Karpas-422 (cell line): ENCODE measurements around the gene PRLH. TPM values are rescaled to one million over a fixed set of nuclear protein-coding genes. Genes with fewer than 3 reads are reported as not detected.

Experiments
- DNase-seq: peaks from one replicate; pipeline ENCODE4 v3.0.0-alpha.2; 2015
- H2AFZ ChIP-seq: fragments of 200-600 bp; sonication (generic); 2 replicates; pipeline ENCODE4 v1.6.1; 2014; ENCODE audit warnings: antibody characterized with exemption, low read length, mixed read lengths
- H3K27ac ChIP-seq: fragments of 200-600 bp; sonication (generic); 2 replicates; pipeline ENCODE4 v1.5.1; 2014; ENCODE audit warnings: mild to moderate bottlenecking, low read length, moderate library complexity
- H3K27me3 ChIP-seq: fragments of 200-600 bp; sonication (generic); 2 replicates; pipeline ENCODE4 v1.6.1; 2014; ENCODE audit warnings: low read length, mixed read lengths
- H3K36me3 ChIP-seq: fragments of 200-600 bp; sonication (generic); 2 replicates; pipeline ENCODE4 v1.6.1; 2014; ENCODE audit warnings: low read length, mixed read lengths; ENCODE audit not compliant: insufficient read depth
- H3K4me1 ChIP-seq: fragments of 200-600 bp; sonication (generic); 2 replicates; pipeline ENCODE4 v1.6.1; 2014; ENCODE audit warnings: mild to moderate bottlenecking, low read length, mixed read lengths
- H3K4me2 ChIP-seq: fragments of 200-600 bp; sonication (generic); 2 replicates; pipeline ENCODE4 v1.6.1; 2014; ENCODE audit warnings: low read length, low read depth, mild to moderate bottlenecking; ENCODE audit not compliant: poor library complexity, severe bottlenecking
- H3K4me3 ChIP-seq: fragments of 200-600 bp; sonication (generic); 2 replicates; pipeline ENCODE4 v1.5.1; 2014; ENCODE audit warnings: mild to moderate bottlenecking, antibody characterized with exemption, low read length, mixed read lengths
- H3K79me2 ChIP-seq: fragments of 200-600 bp; sonication (generic); 2 replicates; pipeline ENCODE4 v1.6.1; 2014; ENCODE audit warnings: mild to moderate bottlenecking, low read length, mixed read lengths
- H3K9ac ChIP-seq: fragments of 200-600 bp; sonication (generic); 2 replicates; pipeline ENCODE4 v1.6.0; 2014; ENCODE audit warnings: low read length
- H3K9me2 ChIP-seq: fragments of 200-600 bp; sonication (generic), shearing (Covaris generic); replicated peaks from 2 replicates; pipeline ENCODE4 v1.6.0; 2014; ENCODE audit warnings: mild to moderate bottlenecking, low read length, moderate library complexity; ENCODE audit not compliant: insufficient read depth
- H3K9me3 ChIP-seq: fragments of 300-700, 200-600 bp; sonication (generic); 2 replicates; pipeline ENCODE4 v1.6.1; 2014; ENCODE audit warnings: low read length, mixed read lengths
- H4K20me1 ChIP-seq: fragments of 200-600 bp; sonication (generic); 2 replicates; pipeline ENCODE4 v1.6.1; 2014; ENCODE audit warnings: mild to moderate bottlenecking, antibody characterized with exemption, low read length, low read depth; ENCODE audit not compliant: insufficient read depth
- total RNA-seq: library from RNA; depleted of rRNA; stranded (reverse); fragments of >200 nt; shearing (Covaris generic); gene quantifications from 2 replicates; pipeline ENCODE4 v1.2.3, GENCODE V29; 2014; ENCODE audit warnings: low replicate concordance

Gene PRLH
- total RNA-seq, 1 experiment from 2014 or later, result not detected

DNA sequence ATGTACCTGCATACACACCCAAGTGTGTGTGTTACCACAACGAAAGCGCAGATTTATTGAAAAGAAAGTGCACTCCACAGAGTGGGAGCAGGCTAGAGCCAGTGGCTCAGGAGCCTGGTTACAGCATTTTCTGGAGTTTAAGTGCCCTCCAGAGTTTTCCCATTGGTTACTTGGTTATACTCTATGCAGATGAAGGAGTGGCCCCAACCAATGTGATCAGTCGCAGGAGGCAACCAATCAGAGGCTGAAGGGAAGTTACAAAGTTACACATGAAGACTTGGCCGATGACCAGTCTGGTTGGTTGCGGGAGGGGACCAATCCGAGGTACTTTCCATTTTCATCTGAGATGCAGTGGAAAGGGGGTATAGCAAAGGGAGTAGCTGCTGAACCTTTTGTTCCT is 13.5 kb upstream of the PRLH start:
- H4K20me1 ChIP-seq, result no peaks in the 10 kb centered on the region
- peaks cover 9% of the 10 kb centered on the region for H3K9me3 ChIP-seq
- H3K4me2 ChIP-seq, result no peak overlapping the region

DNA sequence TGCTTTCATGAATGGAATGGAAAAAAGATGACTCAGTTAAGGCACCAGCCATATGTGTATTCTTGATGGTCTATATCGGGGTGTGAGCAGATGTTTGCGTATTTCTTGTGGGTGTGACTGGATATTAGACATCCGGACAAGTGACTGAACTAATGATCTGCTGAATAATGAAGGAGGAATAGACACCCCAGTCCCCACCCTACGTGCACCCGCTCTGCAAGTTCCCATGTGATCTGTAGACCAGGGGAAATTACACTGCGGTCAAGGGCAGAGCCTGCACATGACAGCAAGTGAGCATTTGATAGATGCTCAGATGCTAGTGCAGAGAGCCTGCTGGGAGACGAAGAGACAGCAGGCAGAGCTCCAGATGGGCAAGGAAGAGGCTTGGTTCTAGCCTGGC is 12.4 kb upstream of the PRLH start:
- H3K27ac ChIP-seq, result no peak overlapping the region
- DNase-seq, result no peak
- H3K36me3 ChIP-seq, result no peaks in the 10 kb centered on the region
- no peak overlapping the region for H3K4me3 ChIP-seq
- H3K4me1 ChIP-seq, result no peaks in the 10 kb centered on the region
- H3K4me2 ChIP-seq, result no peak overlapping the region
- no peak overlapping the region for H3K9ac ChIP-seq
- no peaks in the 10 kb centered on the region for H4K20me1 ChIP-seq
- no peaks in the 10 kb centered on the region for H3K79me2 ChIP-seq
- no peaks in the 10 kb centered on the region for H3K9me2 ChIP-seq
- H3K9me3 ChIP-seq, result peaks cover 9% of the 10 kb centered on the region
- H3K27me3 ChIP-seq, result 0 out of 2 replicates have a peak, but pooled peaks cover 3% of the 10 kb centered on the region
- H2AFZ ChIP-seq, result no peak overlapping the region

More for the DNA sequence above, 13.5 kb upstream of the PRLH start:
- H3K4me3 ChIP-seq, result no peak overlapping the region
- no peak overlapping the region for H2AFZ ChIP-seq
- peak; percentile 54 for DNase-seq
- no peaks in the 10 kb centered on the region for H3K4me1 ChIP-seq
- no peak overlapping the region for H3K9ac ChIP-seq
- no peaks in the 10 kb centered on the region for H3K79me2 ChIP-seq
- no peak overlapping the region for H3K27ac ChIP-seq
- no peaks in the 10 kb centered on the region for H3K36me3 ChIP-seq
- no peaks in the 10 kb centered on the region for H3K9me2 ChIP-seq
- 0 out of 2 replicates have a peak, but pooled peaks cover 3% of the 10 kb centered on the region for H3K27me3 ChIP-seq

- Histone ChIP-seq H3K36me3 (no peaks in the 10 kb centered on the region), H3K27ac (no peak overlapping the region), H3K9me3 (peaks cover 9% of the 10 kb centered on the region), H3K27me3 (0 out of 2 replicates have a peak, but pooled peaks cover 3% of the 10 kb centered on the region), H3K4me2 (no peak overlapping the region), H2AFZ (no peak overlapping the region), H3K4me1 (no peaks in the 10 kb centered on the region), H3K79me2 (no peaks in the 10 kb centered on the region), H3K4me3 (no peak overlapping the region), H3K9ac (no peak overlapping the region), H4K20me1 (no peaks in the 10 kb centered on the region), H3K9me2 (no peaks in the 10 kb centered on the region)
- DNase-seq, result no peak
Observed at GRCh38 chr2:237555560-237555959, 10.8 kb upstream of the PRLH start.

DNA sequence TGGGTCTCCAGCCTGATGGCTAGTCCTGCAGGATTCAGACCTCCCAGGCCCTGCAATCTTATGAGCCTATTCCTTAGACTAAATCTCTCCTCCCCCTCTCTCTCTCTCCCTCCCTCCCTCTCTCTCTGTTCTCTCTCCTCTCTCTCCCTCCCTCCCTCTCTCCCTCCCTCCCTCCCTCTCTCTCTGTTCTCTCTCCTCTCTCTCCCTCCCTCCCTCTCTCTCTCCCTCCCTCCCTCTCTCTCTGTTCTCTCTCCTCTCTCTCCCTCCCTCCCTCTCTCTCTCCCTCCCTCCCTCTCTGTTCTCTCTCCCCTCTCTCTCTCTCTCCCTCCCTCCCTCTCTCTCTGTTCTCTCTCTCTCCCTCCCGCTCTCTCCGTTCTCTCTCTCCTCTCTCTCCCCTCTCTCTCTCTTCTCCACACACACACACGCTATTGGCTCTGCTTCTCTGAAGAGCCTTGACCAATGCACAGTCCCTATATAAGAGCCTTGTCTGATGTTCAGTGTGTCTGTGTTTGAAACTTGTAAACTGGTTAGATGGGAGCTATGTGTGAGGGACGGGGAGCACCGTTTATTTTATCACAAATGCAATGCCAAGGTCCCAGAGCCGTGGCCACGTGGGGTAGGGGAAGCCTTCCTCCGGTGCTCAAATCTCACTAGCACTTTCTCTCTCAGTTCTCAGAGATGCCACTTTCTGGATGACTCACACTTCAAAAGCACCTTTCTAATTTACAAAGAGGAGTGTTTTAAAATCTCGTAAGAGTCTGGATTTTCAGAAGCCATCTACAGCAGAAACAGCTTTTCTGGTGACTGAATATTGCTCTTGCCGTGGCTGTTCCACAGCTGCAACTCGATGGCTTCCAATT is 9.4 kb upstream of the PRLH start:
- DNase-seq, result no peak
- Histone ChIP-seq H3K27ac (no peak overlapping the region), H3K79me2 (no peaks in the 10 kb centered on the region), H3K9me3 (peaks cover 9% of the 10 kb centered on the region), H3K36me3 (no peaks in the 10 kb centered on the region), H3K27me3 (0 out of 2 replicates have a peak, but pooled peaks cover 3% of the 10 kb centered on the region), H4K20me1 (no peaks in the 10 kb centered on the region), H3K9ac (no peak overlapping the region), H3K4me2 (no peak overlapping the region), H2AFZ (no peak overlapping the region), H3K9me2 (no peaks in the 10 kb centered on the region), H3K4me1 (no peaks in the 10 kb centered on the region), H3K4me3 (no peak overlapping the region)

- no peak overlapping the region for H3K4me3 ChIP-seq
Observed at GRCh38 chr2:237557633-237558015, 8.8 kb upstream of the PRLH start.

GRCh38 chr2:237558961-237559641 is 7.3 kb upstream of the PRLH start:
- Histone ChIP-seq H3K4me2 (no peak overlapping the region), H3K27me3 (no peaks in the 10 kb centered on the region), H3K9me3 (peaks cover 9% of the 10 kb centered on the region), H3K9me2 (no peaks in the 10 kb centered on the region), H3K36me3 (no peaks in the 10 kb centered on the region), H3K79me2 (no peaks in the 10 kb centered on the region), H3K4me1 (no peaks in the 10 kb centered on the region), H3K4me3 (no peak overlapping the region), H4K20me1 (no peaks in the 10 kb centered on the region), H2AFZ (no peak overlapping the region), H3K27ac (no peak overlapping the region), H3K9ac (no peak overlapping the region)
- no peak for DNase-seq

More at GRCh38 chr2:237557633-237558015, 8.8 kb upstream of the PRLH start:
- Histone ChIP-seq H2AFZ (no peak overlapping the region), H3K4me1 (no peaks in the 10 kb centered on the region), H3K9me3 (peaks cover 9% of the 10 kb centered on the region), H3K27me3 (0 out of 2 replicates have a peak, but pooled peaks cover 3% of the 10 kb centered on the region), H3K36me3 (no peaks in the 10 kb centered on the region), H3K79me2 (no peaks in the 10 kb centered on the region), H3K4me2 (no peak overlapping the region), H4K20me1 (no peaks in the 10 kb centered on the region), H3K27ac (no peak overlapping the region), H3K9ac (no peak overlapping the region), H3K9me2 (no peaks in the 10 kb centered on the region)
- no peak for DNase-seq

- no peak overlapping the region for H3K27ac ChIP-seq
- H3K9me2 ChIP-seq, result no peaks in the 10 kb centered on the region
- DNase-seq, result no peak
- H3K4me2 ChIP-seq, result no peak overlapping the region
- no peaks in the 10 kb centered on the region for H3K4me1 ChIP-seq
- H2AFZ ChIP-seq, result no peak overlapping the region
- H3K79me2 ChIP-seq, result no peaks in the 10 kb centered on the region
- no peaks in the 10 kb centered on the region for H3K36me3 ChIP-seq
- 0 out of 2 replicates have a peak, but pooled peaks cover 1% of the 10 kb centered on the region for H3K9me3 ChIP-seq
- no peak overlapping the region for H3K4me3 ChIP-seq
- no peak overlapping the region for H3K9ac ChIP-seq
- H3K27me3 ChIP-seq, result no peaks in the 10 kb centered on the region
- no peaks in the 10 kb centered on the region for H4K20me1 ChIP-seq
Observed at GRCh38 chr2:237561221-237561620, 5.2 kb upstream of the PRLH start.

DNA sequence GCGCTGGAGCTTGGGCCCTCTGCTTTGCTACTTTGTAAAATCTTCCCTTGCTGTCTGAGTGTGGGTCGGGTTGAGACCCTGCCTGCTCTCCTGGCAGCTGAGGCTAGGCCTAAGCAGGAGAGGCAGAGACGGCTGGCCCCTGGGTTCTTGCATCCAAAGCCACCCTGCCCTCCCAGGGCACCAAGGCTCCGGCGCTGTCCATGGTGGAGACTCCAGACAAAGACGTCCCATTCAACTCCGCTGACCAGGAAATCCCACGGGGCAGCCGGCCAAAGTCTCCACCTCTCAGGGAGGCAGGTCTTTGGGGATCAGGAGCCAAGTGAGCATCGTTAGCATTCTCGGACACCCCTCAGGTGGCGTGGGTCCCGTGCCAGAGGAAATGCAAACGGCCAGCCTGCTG is 2.6 kb upstream of the PRLH start:
- Histone ChIP-seq H3K27ac (no peak overlapping the region), H4K20me1 (no peaks in the 10 kb centered on the region), H3K4me1 (no peaks in the 10 kb centered on the region), H3K27me3 (no peaks in the 10 kb centered on the region), H3K79me2 (no peaks in the 10 kb centered on the region), H3K4me3 (no peak overlapping the region), H3K9me2 (no peaks in the 10 kb centered on the region), H3K9me3 (no peaks in the 10 kb centered on the region), H3K9ac (no peak overlapping the region), H3K36me3 (no peaks in the 10 kb centered on the region), H2AFZ (no peak overlapping the region), H3K4me2 (no peak overlapping the region)
- DNase-seq, result no peak
